DND-41 (cell line): ENCODE results near the gene POFUT2.

Source experiments
- CTCF ChIP-seq: IDR thresholded peaks from 2 replicates; pipeline ENCODE4 v1.5.1; 2012; ENCODE audit warnings: borderline replicate concordance, low read length, moderate library complexity, mild to moderate bottlenecking; ENCODE audit not compliant: poor library complexity, severe bottlenecking; ENCODE audit errors: extremely low read depth
- EZH2 ChIP-seq: IDR thresholded peaks from 3 replicates; pipeline ENCODE4 v1.6.1; 2012; ENCODE audit warnings: borderline replicate concordance, low read depth, mild to moderate bottlenecking, moderate library complexity, low read length, inconsistent platforms; ENCODE audit not compliant: severe bottlenecking

GRCh38 chr21:45299864-45300785 is 12.4 kb upstream of the POFUT2 start:
- TF ChIP-seq CTCF = no peak
- TF ChIP-seq EZH2 = no peak
